A549 treated with Mapracorat at 1 μM for 4 hours (cell line): ENCODE data around the gene TMEM30A. TPM values are rescaled to one million over a fixed set of nuclear protein-coding genes. Genes with fewer than 3 reads are reported as not detected.

ENCODE experiments used
- total RNA-seq: library from RNA; stranded (reverse); fragments of 200-300 nt; extraction: Qiagen RNA extraction; gene quantifications from 5 replicates; pipeline ENCODE4 v1.2.3, GENCODE V29; 2022

Gene TMEM30A
- total RNA-seq, result 30.7 to 44.4 TPM (median 41.0 TPM) in 5 replicates

GRCh38 chr6:75284632-75285282 is at the start of gene TMEM30A:
TSS of gene TMEM30A (minus strand) at chr6:75284792. CDS start at chr6:75284638, 154 bp downstream.

DNA sequence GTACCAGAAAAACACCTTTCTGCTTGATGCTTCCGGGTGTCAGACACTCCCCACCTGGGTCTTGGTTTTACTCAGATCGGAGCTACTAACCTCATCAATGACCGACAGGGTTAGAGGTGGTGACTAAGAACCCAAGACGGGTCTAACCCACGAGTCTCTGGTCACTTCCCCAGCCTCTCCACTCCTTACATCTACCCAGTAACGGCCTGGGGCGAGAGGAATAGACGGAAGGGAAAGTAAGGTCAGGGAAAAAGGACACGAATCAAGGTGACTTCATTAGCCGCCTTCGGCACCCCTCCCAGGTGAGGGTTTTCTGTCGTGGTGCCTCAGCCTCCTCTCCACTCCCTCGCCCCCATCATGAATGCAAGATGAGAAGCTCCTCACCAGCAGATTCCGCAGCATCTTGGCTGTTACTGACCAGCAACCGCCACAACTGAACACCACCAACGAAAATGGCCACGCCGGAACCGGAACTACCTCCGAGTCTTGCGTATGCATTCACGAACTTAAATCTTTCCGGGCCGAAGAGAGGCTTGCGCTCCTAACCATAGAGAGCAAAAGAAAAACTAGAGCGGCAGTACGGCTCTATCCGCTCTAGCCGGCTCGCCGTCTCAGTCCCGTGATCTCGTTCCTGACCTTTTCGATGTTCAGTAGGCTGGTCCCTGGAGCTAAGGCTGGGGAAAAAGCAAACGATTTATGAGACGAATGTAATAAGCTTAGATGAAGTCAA is 41.1 kb downstream of the TMEM30A start, which contains the start of gene COX7A2:
Gene COX7A2, minus strand, starts transcription at position 469 of the 730 bp plus-strand sequence. Its CDS starts 67 bp downstream, at position 402.

GRCh38 chr6:75205776-75206575 is 78.6 kb downstream of the TMEM30A start, which contains the start of gene COL12A1:
TSS of gene COL12A1 (minus strand) at chr6:75206053. CDS start at chr6:75202792, 3,261 bp downstream.

Other genes with a start within 250 kb of the TMEM30A start
- 4.6 to 6.7 TPM (median 5.5 TPM) in 5 replicates for gene COL12A1, start 78.7 kb downstream of the TMEM30A start, total RNA-seq
- 269 to 341 TPM (median 281 TPM) in 5 replicates for gene COX7A2, start 41.0 kb downstream of the TMEM30A start, total RNA-seq
- gene FILIP1, start 209.0 kb upstream of the TMEM30A start, total RNA-seq, result 0.15 to 0.53 TPM (median 0.32 TPM) in 5 replicates